Endothelial cell of umbilical vein (primary cell): ENCODE measurements around the gene FANCG. TPM values are rescaled to one million over a fixed set of nuclear protein-coding genes. Genes with fewer than 3 reads are reported as not detected.
A peak's percentile ranks its signal among the peaks of the same experiment; 100 is the strongest.

Experiments
- BruUV-seq: library from RNA; stranded (reverse); fragments of 400-500 nt; replicated peaks from 2 replicates; lab custom pipeline; 2021; lab: Mats Ljungman, UMichigan
- CTCF ChIA-PET: fragments of 300-600, 350-600 bp; sonication (Branson Sonifier 250); formaldehyde crosslinking; loops from one replicate; lab custom pipeline; 2021; ENCODE audit warnings: antibody characterized with exemption, inconsistent platforms; lab: Charles Lee
- POLR2A ChIA-PET: fragments of 300-600, 350-600 bp; sonication (Branson Sonifier 250); formaldehyde crosslinking; loops from one replicate; lab custom pipeline; 2021; ENCODE audit warnings: antibody characterized with exemption, inconsistent platforms; lab: Charles Lee
- DNase-seq: peaks from one replicate; pipeline ENCODE4 v3.0.0-alpha.2; 2011; ENCODE audit warnings: low read depth, low spot score
- FAIRE-seq: peaks from 2 replicates; lab custom pipeline; 2011; peaks lifted over from hg19 to GRCh38; lab: Jason Lieb, UNC
- H2AFZ ChIP-seq: 2 replicates; pipeline ENCODE4 v1.6.0; 2012; ENCODE audit warnings: low read depth, low read length, control low read depth, inconsistent platforms
- H3K27ac ChIP-seq: 2 replicates; pipeline ENCODE4 v1.5.1; 2011; ENCODE audit warnings: low read depth, mild to moderate bottlenecking, control low read depth, low read length, moderate library complexity; ENCODE audit not compliant: insufficient read depth
- H3K27me3 ChIP-seq, 2 experiments: 2 replicates each; pipeline versions ENCODE4 v1.6.0 to v1.6.1; 2011; ENCODE audit warnings: low read length in 2 of 2, mixed read lengths in 1 of 2; ENCODE audit not compliant: control insufficient read depth in 2 of 2, insufficient read depth in 2 of 2
- H3K36me3 ChIP-seq, 2 experiments: 2 replicates in 1 of 2; 3 replicates in 1 of 2; pipeline ENCODE4 v1.5.1; 2011; ENCODE audit warnings: low read length in 2 of 2, mild to moderate bottlenecking in 1 of 2, moderate library complexity in 1 of 2; ENCODE audit not compliant: control insufficient read depth in 2 of 2, insufficient read depth in 2 of 2; ENCODE audit errors: extremely low read depth in 1 of 2
- H3K4me1 ChIP-seq: 3 replicates; pipeline ENCODE4 v1.5.1; 2011; ENCODE audit warnings: mild to moderate bottlenecking, low read length; ENCODE audit not compliant: control insufficient read depth, insufficient read depth; ENCODE audit errors: extremely low read depth
- H3K4me2 ChIP-seq: 2 replicates; pipeline ENCODE4 v1.6.1; 2011; ENCODE audit warnings: low read length, control low read depth, mixed read lengths; ENCODE audit not compliant: insufficient read depth
- H3K4me3 ChIP-seq, 3 experiments: fragments of 200-600 bp in 1 of 3; sonication (generic), shearing (Covaris generic) in 1 of 3; replicated peaks in 1 of 3; 2 replicates each; pipeline ENCODE4 v1.5.1; 2011 to 2016; ENCODE audit warnings: control low read depth in 3 of 3, low read length in 3 of 3, mild to moderate bottlenecking in 2 of 3, inconsistent platforms in 1 of 3, low read depth in 1 of 3, moderate library complexity in 1 of 3; ENCODE audit not compliant: insufficient read depth in 1 of 3
- H3K79me2 ChIP-seq: 2 replicates; pipeline ENCODE4 v1.6.0; 2012; ENCODE audit warnings: low read length, inconsistent platforms; ENCODE audit not compliant: control insufficient read depth, insufficient read depth
- H3K9ac ChIP-seq: replicated peaks from 2 replicates; pipeline ENCODE3; 2011; ENCODE audit warnings: low read length, control low read depth; ENCODE audit not compliant: insufficient read depth; ENCODE audit errors: extremely low read depth
- H3K9me1 ChIP-seq: replicated peaks from 3 replicates; pipeline ENCODE4 v1.6.0; 2011; ENCODE audit warnings: mild to moderate bottlenecking, low read length; ENCODE audit not compliant: control insufficient read depth, insufficient read depth; ENCODE audit errors: extremely low read depth
- H3K9me3 ChIP-seq: replicated peaks from 2 replicates; pipeline ENCODE4 v1.5.1; 2012; ENCODE audit warnings: low read length, inconsistent platforms; ENCODE audit not compliant: control insufficient read depth, insufficient read depth
- H4K20me1 ChIP-seq: replicated peaks from 2 replicates; pipeline ENCODE3; 2011; ENCODE audit warnings: mild to moderate bottlenecking, low read length; ENCODE audit not compliant: control insufficient read depth, insufficient read depth; ENCODE audit errors: extremely low read depth
- EZH2 ChIP-seq: IDR thresholded peaks from 2 replicates; pipeline ENCODE4 v1.6.1; 2012; ENCODE audit warnings: borderline replicate concordance, low read depth, mild to moderate bottlenecking, moderate library complexity, low read length, inconsistent platforms; ENCODE audit not compliant: severe bottlenecking
- FOS ChIP-seq: IDR thresholded peaks from 2 replicates; pipeline ENCODE4 v1.6.1; 2011; ENCODE audit warnings: mild to moderate bottlenecking, low read length, moderate library complexity, borderline replicate concordance; ENCODE audit not compliant: insufficient read depth
- GATA2 ChIP-seq: IDR thresholded peaks from 2 replicates; pipeline ENCODE4 v1.7.0; 2011; ENCODE audit warnings: low read depth, mild to moderate bottlenecking, moderate library complexity, mixed read lengths, low read length; ENCODE audit not compliant: insufficient read length, insufficient read depth
- JUN ChIP-seq: IDR thresholded peaks from 2 replicates; pipeline ENCODE4 v1.6.1; 2011; ENCODE audit warnings: borderline replicate concordance, low read depth; ENCODE audit not compliant: insufficient read length, insufficient read depth
- MYC ChIP-seq: IDR thresholded peaks from one replicate; pipeline ENCODE4 v1.6.1; 2011; ENCODE audit warnings: mild to moderate bottlenecking, low read depth, low read length
- POLR2A ChIP-seq: IDR thresholded peaks from 2 replicates; pipeline ENCODE4 v1.6.1; 2012; ENCODE audit warnings: low read depth, mild to moderate bottlenecking, control low read depth, low read length
- POLR2AphosphoS5 ChIP-seq: IDR thresholded peaks from 2 replicates; pipeline ENCODE4 v1.6.1; 2012; ENCODE audit warnings: low read depth, mild to moderate bottlenecking, control low read depth, low read length, moderate library complexity; ENCODE audit not compliant: insufficient read depth
- dilution Hi-C: fragments of 300-500 bp; cut with MboI; formaldehyde crosslinking; loops from one replicate; pipeline ENCODE4 v1.15.0; 2019; ENCODE audit warnings: low sequenced_read_pairs; ENCODE audit not compliant: extremely low pct_ligation_motif_present
- intact Hi-C: fragments of 100-400 bp; cut with micrococcal nuclease; formaldehyde crosslinking; loops from one replicate; pipeline ENCODE4 v1.10.0; 2022
- polyA plus RNA-seq, 4 experiments: library from polyadenylated mRNA; depleted of rRNA in 3 of 4; stranded (reverse) in 3 of 4; unstranded in 1 of 4; fragments of >200 nt; gene quantifications; 2 replicates each; pipeline versions ENCODE4 v1.2.1 to v1.2.3, GENCODE V29; 2011 to 2012; ENCODE audit warnings: missing spikeins in 1 of 4
- total RNA-seq: library from RNA; stranded (reverse); gene quantifications from 2 replicates; pipeline ENCODE4 v1.2.3, GENCODE V29; 2021
- TF ChIP-seq, protein P1 (sequence below), 2 donors: IDR thresholded peaks; 1 replicate in 1 of 2; 2 replicates in 1 of 2; pipeline ENCODE4 v1.5.1; 2011; ENCODE audit warnings: low read length in 2 of 2, mild to moderate bottlenecking in 2 of 2, moderate library complexity in 2 of 2, control low read depth in 1 of 2, inconsistent platforms in 1 of 2, low read depth in 1 of 2; ENCODE audit not compliant: insufficient read depth in 1 of 2; ENCODE audit errors: extremely low read depth in 1 of 2

Gene FANCG
- total and polyA plus RNA-seq, 2 donors (not counting 3 experiments of a cell fraction or from before 2014, with no cell fraction given), result 31.6 to 58.0 TPM

DNA sequence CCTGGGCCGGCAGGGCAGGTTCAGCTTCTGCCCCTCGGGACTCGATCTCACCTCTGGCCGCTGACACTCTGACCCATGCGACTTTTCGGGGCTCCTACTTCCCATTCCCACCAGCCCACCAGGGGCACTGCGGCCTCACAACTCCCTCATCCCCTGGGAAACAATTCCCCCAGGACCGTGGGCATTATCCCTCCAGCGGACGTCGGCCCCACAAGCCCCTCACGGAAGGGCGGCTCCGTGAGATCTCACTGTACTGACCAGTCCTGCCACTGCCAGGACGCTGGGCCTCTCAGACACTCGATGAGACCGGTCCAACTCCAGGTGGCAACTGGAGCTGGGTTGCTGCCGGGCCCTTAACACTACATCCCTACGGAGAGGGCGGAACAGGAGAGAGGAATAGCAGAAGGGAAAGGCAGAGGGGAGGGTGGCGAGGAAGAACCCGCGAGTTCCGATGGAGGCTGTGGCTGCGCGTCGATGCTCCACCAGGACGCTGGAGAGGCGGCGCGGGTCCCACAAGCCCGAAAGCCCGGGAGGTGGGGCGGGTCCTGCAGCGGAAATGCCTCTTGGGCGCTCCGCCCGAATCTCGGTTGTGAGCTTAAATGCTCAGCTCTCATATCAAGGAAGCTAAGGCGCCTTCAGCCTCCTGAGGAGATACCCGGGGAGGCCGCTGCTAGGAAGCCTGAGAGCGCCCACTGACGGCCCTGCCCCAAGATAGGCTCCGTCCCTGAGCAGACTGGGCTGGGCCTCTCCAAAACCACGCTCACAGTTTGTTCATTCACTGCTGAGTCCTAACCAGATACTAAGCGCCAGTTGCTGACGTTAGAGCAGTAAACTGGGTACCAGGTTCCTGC lies 43.7 kb downstream of the FANCG start:
- H3K9me1 ChIP-seq, result no peaks in the 10 kb centered on the region
- POLR2A ChIA-PET, result interaction anchor here (1.1 kb wide), 1 partner anchor 8 kb away, joined by 3 read pairs; no protein-coding TSS in a partner anchor
- DNase-seq (peak; percentile 44), FAIRE-seq (peak; percentile 86)
- H3K79me2 ChIP-seq, result no peaks in the 10 kb centered on the region
- peak overlapping the region; percentile 61 for H2AFZ ChIP-seq
- TF ChIP-seq FOS (no peak), MYC (no peak), POLR2AphosphoS5 (peak; percentile 18), POLR2A (no peak), GATA2 (no peak), EZH2 (no peak)
- dilution Hi-C loops, result no loop called here
- intact Hi-C loops, result loop anchor here (5.0 kb wide), 1 partner anchor 139 kb away; a partner anchor contains a TSS
- peak overlapping the region; percentile 62 for H3K4me2 ChIP-seq
- H4K20me1 ChIP-seq, result no peaks in the 10 kb centered on the region
- H3K27ac ChIP-seq, result no peak overlapping the region
- H3K9ac ChIP-seq, result peak overlapping the region; percentile 2
- no TSS peak for BruUV-seq
- H3K9me3 ChIP-seq, result no peaks in the 10 kb centered on the region
- H3K4me3 ChIP-seq, result peak overlapping the region in 2 of 3 experiments; percentile 7 to 26
- CTCF ChIA-PET, result interaction anchor here (0.9 to 1.8 kb wide), 6 partner anchors 9 to 136 kb away, joined by 3 to 21 read pairs (median 8); partner anchors contain the start of gene DNAJB5
- H3K27me3 ChIP-seq, result no peaks in the 10 kb centered on the region
- H3K36me3 ChIP-seq, result no peaks in the 10 kb centered on the region
- H3K4me1 ChIP-seq, result peaks cover 7% of the 10 kb centered on the region

DNA sequence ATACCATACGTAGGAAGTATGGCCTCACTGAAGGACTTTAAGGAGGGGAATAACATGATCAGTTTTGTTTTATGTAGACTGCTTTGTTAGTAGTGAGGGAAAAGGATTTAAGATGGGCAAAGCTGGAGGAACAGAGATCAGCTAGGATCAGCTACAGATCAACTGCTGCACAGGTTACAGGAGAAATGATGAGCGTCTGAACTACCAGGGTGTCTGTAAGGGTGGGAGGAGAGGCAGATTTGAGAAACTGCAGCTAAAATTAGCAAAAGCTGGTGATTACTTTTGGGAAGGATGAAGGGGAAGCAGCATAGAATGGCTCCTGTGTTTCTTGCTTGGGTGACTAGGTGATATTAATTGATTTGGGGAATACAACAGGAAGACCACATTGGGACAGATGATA lies 46.6 kb downstream of the FANCG start:
- Histone ChIP-seq H2AFZ (no peak overlapping the region), H3K4me2 (no peak overlapping the region), H3K79me2 (no peaks in the 10 kb centered on the region), H3K27ac (no peak overlapping the region), H3K4me3 (no peak overlapping the region), H3K9ac (no peak overlapping the region), H3K27me3 (no peaks in the 10 kb centered on the region), H3K9me1 (no peaks in the 10 kb centered on the region), H4K20me1 (no peaks in the 10 kb centered on the region), H3K4me1 (peaks cover 7% of the 10 kb centered on the region), H3K36me3 (no peaks in the 10 kb centered on the region), H3K9me3 (no peaks in the 10 kb centered on the region)
- ChIA-PET POLR2A (no interaction called here), CTCF (interaction anchor here (1.0 to 2.2 kb wide), 4 partner anchors 10 to 134 kb away, joined by 3 to 8 read pairs (median 4); no protein-coding TSS in a partner anchor)
- DNase-seq, result no peak
- no peak for FAIRE-seq
- dilution Hi-C loops (no loop called here), intact Hi-C loops (no loop called here)
- no peak for TF ChIP-seq FOS
- no peak for TF ChIP-seq JUN
- TF ChIP-seq GATA2, result no peak
- no peak for TF ChIP-seq EZH2
- TF ChIP-seq, protein P1, sequence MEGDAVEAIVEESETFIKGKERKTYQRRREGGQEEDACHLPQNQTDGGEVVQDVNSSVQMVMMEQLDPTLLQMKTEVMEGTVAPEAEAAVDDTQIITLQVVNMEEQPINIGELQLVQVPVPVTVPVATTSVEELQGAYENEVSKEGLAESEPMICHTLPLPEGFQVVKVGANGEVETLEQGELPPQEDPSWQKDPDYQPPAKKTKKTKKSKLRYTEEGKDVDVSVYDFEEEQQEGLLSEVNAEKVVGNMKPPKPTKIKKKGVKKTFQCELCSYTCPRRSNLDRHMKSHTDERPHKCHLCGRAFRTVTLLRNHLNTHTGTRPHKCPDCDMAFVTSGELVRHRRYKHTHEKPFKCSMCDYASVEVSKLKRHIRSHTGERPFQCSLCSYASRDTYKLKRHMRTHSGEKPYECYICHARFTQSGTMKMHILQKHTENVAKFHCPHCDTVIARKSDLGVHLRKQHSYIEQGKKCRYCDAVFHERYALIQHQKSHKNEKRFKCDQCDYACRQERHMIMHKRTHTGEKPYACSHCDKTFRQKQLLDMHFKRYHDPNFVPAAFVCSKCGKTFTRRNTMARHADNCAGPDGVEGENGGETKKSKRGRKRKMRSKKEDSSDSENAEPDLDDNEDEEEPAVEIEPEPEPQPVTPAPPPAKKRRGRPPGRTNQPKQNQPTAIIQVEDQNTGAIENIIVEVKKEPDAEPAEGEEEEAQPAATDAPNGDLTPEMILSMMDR (IDR thresholded peaks at IDR 0.05; ENCODE audit: extremely low read depth in 1 of 2, insufficient read depth in 1 of 2, low read depth in 1 of 2, low read length in 2 of 2), result no peak
- no peak for TF ChIP-seq POLR2AphosphoS5
- no peak for TF ChIP-seq MYC
- BruUV-seq, result no TSS peak
